CD4-positive, alpha-beta T cell (primary cell): ENCODE results near the gene DHRS4L2. TPM values are rescaled to one million over a fixed set of nuclear protein-coding genes. Genes with fewer than 3 reads are reported as not detected.
A peak's percentile ranks its signal among the peaks of the same experiment; 100 is the strongest.
"Not testable (repeated sequence)": the region's sequence is repeated elsewhere in the genome, so short reads cannot be mapped to it uniquely, and the experiment has no call there.

Source experiments
- ATAC-seq: fragments of 200-7000 bp; cut with Tn5 transposase; one replicate; pipeline ENCODE4 v1.10.0; 2022; ENCODE audit warnings: mild to moderate bottlenecking; ENCODE audit not compliant: poor library complexity
- CTCF ChIA-PET: fragments of 350-600 bp; sonication (Branson Sonifier 250); formaldehyde crosslinking; loops from one replicate; lab custom pipeline; 2021; ENCODE audit warnings: antibody characterized with exemption, inconsistent platforms; lab: Charles Lee
- POLR2A ChIA-PET: fragments of 350-600 bp; sonication (Branson Sonifier 250); formaldehyde crosslinking; loops from one replicate; lab custom pipeline; 2021; ENCODE audit warnings: antibody characterized with exemption, inconsistent platforms; lab: Charles Lee
- DNase-seq, 14 experiments: peaks; one replicate each; pipeline ENCODE4 v3.0.0-alpha.2; 2013 to 2020; ENCODE audit warnings: mixed read lengths in 2 of 14
- H3K27ac ChIP-seq, 2 donors: one replicate each; pipeline versions ENCODE4 v1.5.1 to v1.7.0; 2013; ENCODE audit warnings: low read length in 2 of 2, low read depth in 1 of 2, mild to moderate bottlenecking in 1 of 2
- H3K27me3 ChIP-seq, 2 experiments: 1 replicate in 1 of 2; 2 replicates in 1 of 2; pipeline versions ENCODE4 v1.6.1 to v1.7.0; 2013; ENCODE audit warnings: low read length in 2 of 2, control low read depth in 1 of 2, mild to moderate bottlenecking in 1 of 2, moderate library complexity in 1 of 2; ENCODE audit not compliant: insufficient read depth in 2 of 2, control insufficient read depth in 1 of 2
- H3K36me3 ChIP-seq: one replicate; pipeline ENCODE4 v1.6.1; 2013; ENCODE audit warnings: low read length, control low read depth; ENCODE audit not compliant: insufficient read depth
- H3K4me1 ChIP-seq: one replicate; pipeline ENCODE4 v1.6.1; 2013; ENCODE audit warnings: low read length, control low read depth; ENCODE audit not compliant: insufficient read depth
- H3K4me3 ChIP-seq: one replicate; pipeline ENCODE4 v1.5.1; 2013; ENCODE audit warnings: mild to moderate bottlenecking, low read length, moderate library complexity
- H3K9me3 ChIP-seq, 2 experiments: 1 replicate in 1 of 2; 2 replicates in 1 of 2; pipeline versions ENCODE4 v1.6.1 to v1.7.0; 2013; ENCODE audit warnings: low read length in 2 of 2, mild to moderate bottlenecking in 2 of 2, control low read depth in 1 of 2, moderate library complexity in 1 of 2; ENCODE audit not compliant: control insufficient read depth in 1 of 2, insufficient read depth in 1 of 2
- H3K27ac Mint-ChIP-seq: one replicate; pipeline ENCODE4 v1.8.0; 2020; ENCODE audit warnings: mixed read lengths
- H3K27me3 Mint-ChIP-seq: one replicate; pipeline ENCODE4 v1.8.0; 2021; ENCODE audit warnings: mixed read lengths
- H3K36me3 Mint-ChIP-seq: one replicate; pipeline ENCODE4 v1.8.0; 2021; ENCODE audit warnings: low read depth, mixed read lengths
- H3K4me1 Mint-ChIP-seq: one replicate; pipeline ENCODE4 v1.8.0; 2021; ENCODE audit warnings: low read depth, mixed read lengths
- H3K4me3 Mint-ChIP-seq: one replicate; pipeline ENCODE4 v1.8.0; 2020; ENCODE audit warnings: mild to moderate bottlenecking, mixed read lengths
- H3K9me3 Mint-ChIP-seq: one replicate; pipeline ENCODE4 v1.8.0; 2020; ENCODE audit warnings: mixed read lengths
- intact Hi-C, 2 experiments: fragments of 100-400 bp; cut with DNase I in 1 of 2; cut with micrococcal nuclease in 1 of 2; formaldehyde crosslinking; loops; one replicate each; pipeline versions ENCODE4 v1.15.1 to v1.9.0; 2023 to 2025; cut with DNase I, micrococcal nuclease
- total RNA-seq, 174 experiments: library from RNA in 2 of 174; stranded (reverse) in 2 of 174; gene quantifications; one replicate each; pipeline ENCODE4 v1.2.3 and lab custom pipeline; 2021 to 2026
- TF ChIP-seq, protein P1 (sequence below): fragments of 200-600 bp; IDR thresholded peaks from one replicate; pipeline ENCODE4 v1.8.0; 2022; ENCODE audit warnings: antibody characterized with exemption, mild to moderate bottlenecking

The DHRS4L2 gene
- total RNA-seq, 2 experiments from 2014 or later: 8.3 to 8.7 TPM

DNA sequence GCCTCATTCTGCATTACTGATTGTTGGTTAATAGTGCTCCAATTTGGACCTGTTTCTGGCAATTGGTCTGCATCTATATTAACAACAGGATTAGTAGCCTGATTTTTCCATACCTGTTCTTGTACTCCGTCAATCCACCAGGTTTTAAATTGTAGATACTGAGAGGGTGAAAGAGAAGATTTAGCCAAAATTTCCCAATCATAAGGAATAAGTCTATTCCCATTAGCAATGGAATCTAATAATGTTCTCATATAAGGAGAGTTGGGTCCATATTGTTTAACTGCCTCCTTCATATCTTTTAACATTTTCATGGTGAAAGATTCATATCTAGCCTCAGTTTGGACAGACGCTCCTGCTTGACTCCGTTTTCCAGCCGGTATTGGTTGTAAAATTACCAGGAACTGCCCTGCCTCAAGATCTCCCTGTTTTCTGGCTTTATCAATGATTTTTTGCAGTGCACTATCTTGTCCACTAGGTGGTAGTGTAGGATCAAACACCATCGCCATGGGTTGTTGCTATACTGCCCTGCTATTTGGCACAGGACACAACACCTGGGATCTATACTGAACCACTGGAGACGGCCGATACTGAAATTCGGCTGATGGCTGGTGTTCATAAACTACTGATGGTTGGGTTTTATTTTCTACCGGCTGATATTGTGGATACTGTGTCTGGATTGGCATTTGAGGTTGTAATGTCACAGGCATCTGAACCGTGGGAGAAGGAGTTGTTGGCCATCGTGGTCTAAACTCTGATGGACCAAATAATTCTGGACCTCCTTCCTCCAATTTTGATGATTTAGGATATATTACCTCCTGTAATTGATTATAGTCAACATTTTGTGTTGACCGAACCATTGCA lies 25.2 kb downstream of the DHRS4L2 start:
- Histone ChIP-seq H3K36me3 (no peaks in the 10 kb centered on the region), H3K27ac (no peak overlapping the region), H3K27me3 (no peaks in the 10 kb centered on the region), H3K9me3 (no peaks in the 10 kb centered on the region), H3K4me3 (no peak overlapping the region), H3K4me1 (peaks cover 11% of the 10 kb centered on the region)
- Mint-ChIP-seq H3K27ac (no peak overlapping the region), H3K4me1 (peaks cover 25% of the 10 kb centered on the region), H3K4me3 (no peak overlapping the region), H3K27me3 (no peaks in the 10 kb centered on the region), H3K36me3 (no peaks in the 10 kb centered on the region), H3K9me3 (no peaks in the 10 kb centered on the region)
- intact Hi-C loops: loop anchor here (1.0 to 10.0 kb wide), 11 partner anchors 22 to 423 kb away; partner anchors contain the start of genes IRF9 (in 2 of the 2), DHRS1 (in 1 of the 2), DHRS4 (in 1 of the 2) and NOP9 (in 1 of the 2)
- TF ChIP-seq, protein P1, sequence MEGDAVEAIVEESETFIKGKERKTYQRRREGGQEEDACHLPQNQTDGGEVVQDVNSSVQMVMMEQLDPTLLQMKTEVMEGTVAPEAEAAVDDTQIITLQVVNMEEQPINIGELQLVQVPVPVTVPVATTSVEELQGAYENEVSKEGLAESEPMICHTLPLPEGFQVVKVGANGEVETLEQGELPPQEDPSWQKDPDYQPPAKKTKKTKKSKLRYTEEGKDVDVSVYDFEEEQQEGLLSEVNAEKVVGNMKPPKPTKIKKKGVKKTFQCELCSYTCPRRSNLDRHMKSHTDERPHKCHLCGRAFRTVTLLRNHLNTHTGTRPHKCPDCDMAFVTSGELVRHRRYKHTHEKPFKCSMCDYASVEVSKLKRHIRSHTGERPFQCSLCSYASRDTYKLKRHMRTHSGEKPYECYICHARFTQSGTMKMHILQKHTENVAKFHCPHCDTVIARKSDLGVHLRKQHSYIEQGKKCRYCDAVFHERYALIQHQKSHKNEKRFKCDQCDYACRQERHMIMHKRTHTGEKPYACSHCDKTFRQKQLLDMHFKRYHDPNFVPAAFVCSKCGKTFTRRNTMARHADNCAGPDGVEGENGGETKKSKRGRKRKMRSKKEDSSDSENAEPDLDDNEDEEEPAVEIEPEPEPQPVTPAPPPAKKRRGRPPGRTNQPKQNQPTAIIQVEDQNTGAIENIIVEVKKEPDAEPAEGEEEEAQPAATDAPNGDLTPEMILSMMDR: peak; percentile 92
- peak in 12 of 14 experiments; percentile 9 to 85 (median 32) for DNase-seq
- ATAC-seq: peak; percentile 98
- ChIA-PET CTCF (interaction anchor here (1.0 to 2.4 kb wide), 2 partner anchors 77 to 95 kb away, joined by 5 to 9 read pairs; no protein-coding TSS in a partner anchor), POLR2A (interaction anchor here (1.3 kb wide), 1 partner anchor 128 kb away, joined by 3 read pairs; the partner anchor contains the start of gene EMC9)

DNA sequence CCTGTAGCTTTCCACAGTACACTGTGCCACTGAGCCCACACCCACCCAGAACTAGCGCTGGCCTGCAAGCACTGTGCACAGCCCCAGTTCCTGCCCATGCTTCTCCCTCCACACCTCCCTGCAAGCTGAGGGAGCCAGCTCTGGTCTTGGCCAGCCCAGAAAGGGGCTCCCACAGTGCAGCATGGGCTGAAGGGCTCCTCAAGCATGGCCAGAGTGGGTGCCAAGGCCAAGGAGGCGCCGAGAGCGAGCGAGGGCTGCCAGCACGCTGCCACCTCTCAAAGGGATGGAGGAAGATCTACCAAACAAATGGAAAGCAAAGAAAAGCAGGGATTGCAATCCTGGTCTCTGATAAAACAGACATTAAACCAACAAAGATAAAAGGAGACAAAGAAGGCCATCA lies 27.0 kb downstream of the DHRS4L2 start:
- POLR2A ChIA-PET, H3K4me3 Mint-ChIP-seq, DNase-seq, H3K36me3 ChIP-seq, H3K36me3 Mint-ChIP-seq, H3K9me3 ChIP-seq, H3K27ac ChIP-seq, H3K27ac Mint-ChIP-seq, H3K4me1 ChIP-seq, CTCF ChIA-PET, H3K4me1 Mint-ChIP-seq, H3K27me3 Mint-ChIP-seq, H3K27me3 ChIP-seq, ATAC-seq, H3K4me3 ChIP-seq, H3K9me3 Mint-ChIP-seq: not testable (repeated sequence)
- intact Hi-C loops: loop anchor here (2.0 to 10.0 kb wide), 2 partner anchors 61 to 421 kb away; partner anchors contain the start of gene DHRS4 (in 1 of the 2)

DNA sequence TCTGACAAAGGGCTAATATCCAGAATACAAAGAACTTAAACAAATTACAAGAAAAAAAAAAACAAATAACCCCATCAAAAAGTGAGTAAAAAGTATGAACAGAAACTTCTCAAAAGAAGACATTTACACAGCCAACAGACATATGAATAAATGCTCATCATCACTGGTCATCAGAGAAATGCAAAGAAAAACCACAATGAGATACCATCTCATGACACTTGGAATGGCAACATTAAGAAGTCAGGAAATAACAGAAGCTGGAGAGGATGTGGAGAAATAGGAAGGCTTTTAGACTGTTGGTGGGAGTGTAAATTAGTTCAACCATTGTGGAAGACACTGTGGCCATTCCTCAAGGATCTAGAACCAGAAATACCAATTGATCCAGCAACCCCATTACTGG lies 30.2 kb downstream of the DHRS4L2 start:
- H3K27me3 ChIP-seq, DNase-seq, H3K4me1 Mint-ChIP-seq, H3K27ac ChIP-seq, ATAC-seq, POLR2A ChIA-PET, H3K4me1 ChIP-seq, H3K27me3 Mint-ChIP-seq, H3K36me3 ChIP-seq, H3K27ac Mint-ChIP-seq, H3K36me3 Mint-ChIP-seq, H3K4me3 ChIP-seq, H3K9me3 ChIP-seq, H3K4me3 Mint-ChIP-seq, H3K9me3 Mint-ChIP-seq: not testable (repeated sequence)
- CTCF ChIA-PET: interaction anchor here (1.2 kb wide), 1 partner anchor 48 kb away, joined by 3 read pairs; no protein-coding TSS in a partner anchor
- intact Hi-C loops: loop anchor here in 1 of 2 experiments (10.0 kb wide), 1 partner anchor 64 kb away; the partner anchor contains the start of gene DHRS4

DNA sequence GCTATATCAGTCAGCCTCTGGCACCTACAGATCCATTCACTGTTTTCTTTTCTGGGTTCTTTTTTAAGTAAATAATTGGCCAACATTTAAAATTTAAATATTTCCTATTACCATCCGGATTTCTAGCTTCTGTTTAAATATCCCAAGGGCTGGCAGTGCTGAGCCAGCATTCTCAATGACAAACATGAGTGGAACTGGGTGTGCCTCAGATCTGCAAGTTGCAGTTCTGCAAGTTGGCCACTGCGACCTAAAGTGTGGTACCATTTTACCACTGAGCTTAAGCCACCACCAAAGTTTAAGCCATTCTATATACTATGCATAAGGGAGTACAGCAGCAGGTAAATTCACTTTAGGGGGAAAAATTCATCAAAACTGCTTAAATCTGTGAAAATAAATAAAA lies 31.2 kb downstream of the DHRS4L2 start:
- intact Hi-C loops: loop anchor here in 1 of 2 experiments (10.0 kb wide), 1 partner anchor 65 kb away; the partner anchor contains the start of gene DHRS4
- H3K27ac Mint-ChIP-seq, H3K36me3 Mint-ChIP-seq, DNase-seq, H3K27me3 ChIP-seq, H3K4me1 ChIP-seq, H3K9me3 ChIP-seq, H3K4me1 Mint-ChIP-seq, CTCF ChIA-PET, POLR2A ChIA-PET, H3K36me3 ChIP-seq, H3K27me3 Mint-ChIP-seq, H3K9me3 Mint-ChIP-seq, H3K4me3 Mint-ChIP-seq, H3K27ac ChIP-seq, H3K4me3 ChIP-seq: not testable (repeated sequence)
- ATAC-seq: peak; percentile 64

DNA sequence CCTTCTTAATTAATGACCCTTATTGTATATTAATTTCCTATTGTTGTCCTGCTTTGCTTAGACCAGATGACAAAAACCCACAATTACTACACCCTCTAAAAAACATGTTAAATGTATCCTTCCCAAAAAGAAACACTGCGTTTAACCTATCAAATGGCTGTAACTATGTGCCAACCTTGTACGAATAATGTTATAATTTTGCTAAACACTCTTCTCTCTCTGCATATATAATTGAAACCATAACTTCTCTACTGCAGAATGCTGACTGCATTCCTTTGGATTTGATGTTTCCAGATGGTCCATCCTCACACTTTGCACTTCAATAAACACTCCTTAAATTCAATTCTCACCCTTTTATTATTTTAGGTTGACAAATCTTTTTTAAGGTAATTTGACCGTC lies 31.8 kb downstream of the DHRS4L2 start:
- H3K27ac Mint-ChIP-seq, H3K36me3 Mint-ChIP-seq, H3K4me3 ChIP-seq: not testable (repeated sequence)

DNA sequence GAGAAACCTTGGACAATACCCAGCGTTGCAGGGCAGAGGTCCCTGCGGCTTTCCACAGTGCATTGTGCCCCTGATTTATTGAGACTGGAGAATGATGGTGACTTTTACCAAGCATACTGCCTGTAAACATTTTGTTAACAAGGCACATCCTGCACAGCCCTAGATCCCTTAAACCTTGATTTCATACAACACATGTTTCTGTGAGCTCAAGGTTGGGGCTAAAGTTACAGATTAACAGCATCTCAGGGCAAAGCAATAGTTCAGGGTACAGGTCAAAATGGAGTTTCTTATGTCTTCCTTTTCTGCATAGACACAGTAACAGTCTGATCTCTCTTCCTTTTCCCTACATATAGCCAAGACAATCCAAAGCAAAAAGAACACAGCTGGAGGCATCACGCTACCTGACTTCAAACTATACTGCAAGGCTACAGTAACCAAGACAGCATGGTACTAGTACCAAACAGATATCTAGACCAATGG lies 36.2 kb downstream of the DHRS4L2 start:
- H3K27me3 ChIP-seq, CTCF ChIA-PET, DNase-seq, H3K27ac Mint-ChIP-seq, H3K27ac ChIP-seq, H3K27me3 Mint-ChIP-seq, H3K36me3 Mint-ChIP-seq, H3K9me3 Mint-ChIP-seq, ATAC-seq, H3K36me3 ChIP-seq, intact Hi-C loops, H3K9me3 ChIP-seq, POLR2A ChIA-PET, H3K4me1 Mint-ChIP-seq, H3K4me3 Mint-ChIP-seq, H3K4me3 ChIP-seq, H3K4me1 ChIP-seq: not testable (repeated sequence)

More for the DNA sequence above, 31.8 kb downstream of the DHRS4L2 start:
- CTCF ChIA-PET, H3K27me3 Mint-ChIP-seq, H3K4me1 Mint-ChIP-seq, DNase-seq, H3K27ac ChIP-seq, H3K4me3 Mint-ChIP-seq, H3K4me1 ChIP-seq, H3K9me3 Mint-ChIP-seq, intact Hi-C loops, H3K9me3 ChIP-seq, ATAC-seq, POLR2A ChIA-PET, H3K36me3 ChIP-seq, H3K27me3 ChIP-seq: not testable (repeated sequence)
